Activated T-cell treated with anti-CD3 and anti-CD28 coated beads, Interleukin-2, amount 50 U/mL, for 72 hours (primary cell): Measurements from ENCODE around the gene SDK1. TPM values are rescaled to one million over a fixed set of nuclear protein-coding genes. Genes with fewer than 3 reads are reported as not detected.

Experiments used
- ATAC-seq, 2 donors: fragments of 150-1000 bp; cut with Tn5 transposase; replicated peaks in 1 of 2; 2 replicates each; pipeline ENCODE4 v1.10.0; 2021; ENCODE audit warnings: moderate library complexity in 2 of 2, mild to moderate bottlenecking in 1 of 2
- DNase-seq, 2 donors: peaks; one replicate each; pipeline ENCODE4 v3.0.0; 2021 to 2022; ENCODE audit warnings: mixed read lengths in 1 of 2
- H3K27ac Mint-ChIP-seq: one replicate; pipeline ENCODE4 v1.8.0; 2022; ENCODE audit warnings: mild to moderate bottlenecking, moderate library complexity, mixed read lengths
- H3K27me3 Mint-ChIP-seq: one replicate; pipeline ENCODE4 v1.8.0; 2022; ENCODE audit warnings: low read depth, mixed read lengths
- H3K36me3 Mint-ChIP-seq, 2 donors: one replicate each; pipeline ENCODE4 v1.8.0; 2022; ENCODE audit warnings: mixed read lengths in 2 of 2, mild to moderate bottlenecking in 1 of 2; ENCODE audit not compliant: insufficient read depth in 2 of 2
- H3K4me1 Mint-ChIP-seq: one replicate; pipeline ENCODE4 v1.8.0; 2022; ENCODE audit warnings: low read depth, mixed read lengths
- H3K4me3 Mint-ChIP-seq, 2 donors: one replicate each; pipeline ENCODE4 v1.8.0; 2022; ENCODE audit warnings: mild to moderate bottlenecking in 2 of 2, mixed read lengths in 2 of 2, moderate library complexity in 2 of 2
- H3K9me3 Mint-ChIP-seq, 2 donors: one replicate each; pipeline ENCODE4 v1.8.0; 2022; ENCODE audit warnings: mixed read lengths in 2 of 2
- total RNA-seq, 2 donors: library from RNA; stranded (reverse); gene quantifications; one replicate each; pipeline ENCODE4 v1.2.3, GENCODE V29; 2022

The SDK1 gene
- total RNA-seq, 2 donors from 2014 or later = 6.1 to 6.3 TPM

- no peak overlapping the region for H3K4me3 Mint-ChIP-seq
- no peak overlapping the region for H3K27ac Mint-ChIP-seq
- H3K27me3 Mint-ChIP-seq = no peaks in the 10 kb centered on the region
- H3K9me3 Mint-ChIP-seq = no peaks in the 10 kb centered on the region
- no peak for DNase-seq
- no peaks in the 10 kb centered on the region for H3K36me3 Mint-ChIP-seq
- no peak for ATAC-seq
- no peaks in the 10 kb centered on the region for H3K4me1 Mint-ChIP-seq
These were observed 287.3 kb downstream of the SDK1 start for GRCh38 chr7:3588341-3588740.

- Mint-ChIP-seq H3K27ac (no peak overlapping the region), H3K9me3 (no peaks in the 10 kb centered on the region), H3K4me1 (no peaks in the 10 kb centered on the region), H3K27me3 (no peaks in the 10 kb centered on the region), H3K36me3 (no peaks in the 10 kb centered on the region), H3K4me3 (no peak overlapping the region)
- ATAC-seq (no peak), DNase-seq (no peak)
These were observed 288.7 kb downstream of the SDK1 start for GRCh38 chr7:3589752-3590151.

GRCh38 chr7:3591219-3591618, 290.2 kb downstream of the SDK1 start:
- no peak for ATAC-seq
- Mint-ChIP-seq H3K4me1 (no peaks in the 10 kb centered on the region), H3K27ac (no peak overlapping the region), H3K36me3 (no peaks in the 10 kb centered on the region), H3K27me3 (no peaks in the 10 kb centered on the region), H3K4me3 (no peak overlapping the region), H3K9me3 (no peaks in the 10 kb centered on the region)
- DNase-seq = no peak

- ATAC-seq (no peak), DNase-seq (no peak)
- Mint-ChIP-seq H3K36me3 (no peaks in the 10 kb centered on the region), H3K4me1 (no peaks in the 10 kb centered on the region), H3K27ac (no peak overlapping the region), H3K9me3 (no peaks in the 10 kb centered on the region), H3K27me3 (no peaks in the 10 kb centered on the region), H3K4me3 (no peak overlapping the region)
These were observed 290.9 kb downstream of the SDK1 start for GRCh38 chr7:3591944-3592343.

- ATAC-seq = no peak
- Mint-ChIP-seq H3K4me1 (no peaks in the 10 kb centered on the region), H3K27ac (no peak overlapping the region), H3K27me3 (no peaks in the 10 kb centered on the region), H3K4me3 (no peak overlapping the region), H3K36me3 (no peaks in the 10 kb centered on the region), H3K9me3 (no peaks in the 10 kb centered on the region)
- no peak for DNase-seq
These were observed 291.5 kb downstream of the SDK1 start for GRCh38 chr7:3592401-3593134.

GRCh38 chr7:3594901-3595300, 293.8 kb downstream of the SDK1 start:
- H3K9me3 Mint-ChIP-seq = no peaks in the 10 kb centered on the region
- ATAC-seq = no peak
- H3K27ac Mint-ChIP-seq = no peak overlapping the region
- no peaks in the 10 kb centered on the region for H3K27me3 Mint-ChIP-seq
- no peaks in the 10 kb centered on the region for H3K36me3 Mint-ChIP-seq
- no peak overlapping the region for H3K4me3 Mint-ChIP-seq
- DNase-seq = no peak
- H3K4me1 Mint-ChIP-seq = no peaks in the 10 kb centered on the region

- Mint-ChIP-seq H3K36me3 (no peaks in the 10 kb centered on the region), H3K4me1 (no peaks in the 10 kb centered on the region), H3K27me3 (no peaks in the 10 kb centered on the region), H3K27ac (no peak overlapping the region), H3K9me3 (peaks cover 2 to 4% of the 10 kb centered on the region in 2 donors), H3K4me3 (no peak overlapping the region)
- no peak for ATAC-seq
- DNase-seq = no peak
These were observed 297.8 kb downstream of the SDK1 start for GRCh38 chr7:3598854-3599253.

- Mint-ChIP-seq H3K36me3 (peaks cover 0 to 3% of the 10 kb centered on the region in 2 donors), H3K4me3 (no peak overlapping the region), H3K4me1 (no peaks in the 10 kb centered on the region), H3K9me3 (peaks cover 2 to 6% of the 10 kb centered on the region in 2 donors), H3K27me3 (no peaks in the 10 kb centered on the region), H3K27ac (no peak overlapping the region)
- DNase-seq (no peak), ATAC-seq (no peak)
These were observed 304.2 kb downstream of the SDK1 start for GRCh38 chr7:3605222-3605621.

GRCh38 chr7:3606436-3606835, 305.4 kb downstream of the SDK1 start:
- Mint-ChIP-seq H3K4me1 (no peaks in the 10 kb centered on the region), H3K4me3 (no peak overlapping the region), H3K36me3 (peaks cover 0 to 3% of the 10 kb centered on the region in 2 donors), H3K9me3 (peaks cover 2 to 6% of the 10 kb centered on the region in 2 donors), H3K27ac (no peak overlapping the region), H3K27me3 (peaks cover 9% of the 10 kb centered on the region)
- ATAC-seq (no peak), DNase-seq (no peak)

- Mint-ChIP-seq H3K4me1 (no peaks in the 10 kb centered on the region), H3K27me3 (peaks cover 10% of the 10 kb centered on the region), H3K4me3 (no peak overlapping the region), H3K27ac (no peak overlapping the region), H3K36me3 (peaks cover 0 to 3% of the 10 kb centered on the region in 2 donors), H3K9me3 (peaks cover 2 to 6% of the 10 kb centered on the region in 2 donors)
- ATAC-seq (no peak), DNase-seq (no peak)
These were observed 306.8 kb downstream of the SDK1 start for GRCh38 chr7:3607847-3608246.

- peaks cover 2% of the 10 kb centered on the region for H3K27me3 Mint-ChIP-seq
- H3K36me3 Mint-ChIP-seq = no peaks in the 10 kb centered on the region
- ATAC-seq = no peak
- H3K9me3 Mint-ChIP-seq = peaks cover 0 to 2% of the 10 kb centered on the region in 2 donors
- H3K27ac Mint-ChIP-seq = no peak overlapping the region
- H3K4me3 Mint-ChIP-seq = no peak overlapping the region
- H3K4me1 Mint-ChIP-seq = no peaks in the 10 kb centered on the region
- DNase-seq = no peak
These were observed 315.3 kb downstream of the SDK1 start for GRCh38 chr7:3616306-3616705.

- peaks cover 11 to 12% of the 10 kb centered on the region in 2 donors for H3K9me3 Mint-ChIP-seq
- DNase-seq = no peak
- H3K27me3 Mint-ChIP-seq = no peaks in the 10 kb centered on the region
- no peak overlapping the region for H3K4me3 Mint-ChIP-seq
- no peak for ATAC-seq
- H3K36me3 Mint-ChIP-seq = peaks cover 6 to 13% of the 10 kb centered on the region in 2 donors
- H3K27ac Mint-ChIP-seq = no peak overlapping the region
- no peaks in the 10 kb centered on the region for H3K4me1 Mint-ChIP-seq
These were observed 329.0 kb downstream of the SDK1 start for GRCh38 chr7:3630081-3630480.

- H3K4me1 Mint-ChIP-seq = no peaks in the 10 kb centered on the region
- no peak overlapping the region for H3K27ac Mint-ChIP-seq
- ATAC-seq = no peak
These were observed 333.3 kb downstream of the SDK1 start for GRCh38 chr7:3634396-3634795.

More at GRCh38 chr7:3634396-3634795, 333.3 kb downstream of the SDK1 start:
- Mint-ChIP-seq H3K9me3 (peaks cover 7 to 8% of the 10 kb centered on the region in 2 donors), H3K27me3 (no peaks in the 10 kb centered on the region), H3K36me3 (peaks cover 6 to 9% of the 10 kb centered on the region in 2 donors), H3K4me3 (no peak overlapping the region)
- DNase-seq = no peak
